22Rv1 (cell line): ENCODE results near the gene SIT1.

ENCODE experiments used
- CTCF ChIP-seq: fragments of 450-650 bp; IDR thresholded peaks from 2 replicates; pipeline ENCODE4 v1.5.1; 2017; ENCODE audit warnings: mild to moderate bottlenecking
- ZFX ChIP-seq: fragments of 450-650 bp; IDR thresholded peaks from 2 replicates; pipeline ENCODE4 v1.6.1; 2017; ENCODE audit warnings: antibody characterized with exemption, borderline replicate concordance

GRCh38 chr9:35673132-35674024 lies 22.6 kb upstream of the SIT1 start, which contains the start of gene CA9:
- TF ChIP-seq ZFX = no peak
- no peak for TF ChIP-seq CTCF
